GM19372 (cell line): ENCODE data around the gene NACC2.
A peak's percentile ranks its signal among the peaks of the same experiment; 100 is the strongest.
"Not testable (repeated sequence)": the region's sequence is repeated elsewhere in the genome, so short reads cannot be mapped to it uniquely, and the experiment has no call there.

ENCODE experiments used
- ATAC-seq: cut with Tn5 transposase; IDR thresholded peaks from one replicate; pipeline ENCODE4 v1.9.1; 2021; ENCODE audit warnings: mild to moderate bottlenecking, low read depth, moderate library complexity; ENCODE audit not compliant: unreplicated experiment

NACC2 gene

DNA sequence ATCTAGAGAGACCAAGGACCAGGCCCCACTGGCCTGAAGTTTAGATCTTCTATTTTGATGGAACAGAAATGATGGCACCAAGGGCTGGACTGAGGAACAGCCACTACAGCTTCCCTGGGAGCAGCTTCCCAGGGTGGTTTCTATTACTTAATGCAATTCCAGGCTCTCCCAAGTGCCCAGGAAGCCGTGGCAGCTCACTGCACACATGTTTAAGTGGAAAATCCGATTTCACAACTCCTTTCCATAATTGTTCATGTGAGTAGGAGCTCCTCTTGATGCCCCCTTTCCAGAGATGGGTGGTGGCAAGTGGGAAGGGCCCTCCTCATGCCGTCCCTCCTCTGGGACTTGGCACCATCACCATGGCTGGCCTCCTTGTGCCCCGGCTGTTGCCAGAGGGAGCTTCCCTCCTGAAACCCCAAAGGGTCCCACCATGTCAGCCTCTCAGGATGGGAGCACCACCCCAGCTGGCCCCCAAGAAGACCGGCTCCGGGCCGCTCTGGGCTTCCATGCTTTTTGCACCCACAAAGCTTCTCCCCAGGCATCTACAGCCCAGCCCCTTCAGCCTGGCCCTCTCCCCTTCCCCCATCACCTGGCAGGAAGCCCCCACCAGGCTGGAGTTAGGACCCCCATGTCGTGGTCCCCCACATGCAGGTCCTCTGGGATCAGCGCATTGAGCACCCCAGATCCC lies 124.8 kb downstream of the NACC2 start:
- ATAC-seq, result no peak

DNA sequence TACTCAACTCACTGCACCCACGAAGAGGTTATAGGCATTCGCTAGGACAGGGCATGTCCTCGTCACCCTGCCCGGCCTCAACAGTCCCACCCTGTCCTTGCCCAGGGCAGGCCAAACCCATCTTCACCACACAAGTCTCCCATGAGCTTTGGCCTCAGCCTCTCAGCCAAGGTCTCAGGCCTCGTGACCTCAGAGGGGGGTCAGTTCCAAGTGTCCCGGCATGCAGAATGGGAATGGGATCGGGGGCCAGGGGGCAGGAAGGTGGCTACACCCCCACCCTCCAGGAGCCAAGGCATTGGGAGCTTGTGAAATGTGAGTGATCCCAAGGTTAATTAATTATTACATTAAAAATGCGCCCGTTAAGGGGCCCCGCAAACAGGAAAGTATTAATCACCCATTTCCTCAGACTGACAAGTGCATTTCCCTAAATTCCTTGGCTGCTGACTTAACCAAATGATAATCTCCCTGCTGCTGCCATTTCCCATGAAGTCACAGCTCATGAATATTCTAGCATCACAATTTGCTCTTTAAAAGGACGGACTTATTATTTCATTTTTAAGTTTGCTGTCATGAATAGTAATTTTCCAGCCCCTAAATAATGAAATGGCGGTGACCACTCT lies 125.9 kb downstream of the NACC2 start:
- ATAC-seq, result no peak

DNA sequence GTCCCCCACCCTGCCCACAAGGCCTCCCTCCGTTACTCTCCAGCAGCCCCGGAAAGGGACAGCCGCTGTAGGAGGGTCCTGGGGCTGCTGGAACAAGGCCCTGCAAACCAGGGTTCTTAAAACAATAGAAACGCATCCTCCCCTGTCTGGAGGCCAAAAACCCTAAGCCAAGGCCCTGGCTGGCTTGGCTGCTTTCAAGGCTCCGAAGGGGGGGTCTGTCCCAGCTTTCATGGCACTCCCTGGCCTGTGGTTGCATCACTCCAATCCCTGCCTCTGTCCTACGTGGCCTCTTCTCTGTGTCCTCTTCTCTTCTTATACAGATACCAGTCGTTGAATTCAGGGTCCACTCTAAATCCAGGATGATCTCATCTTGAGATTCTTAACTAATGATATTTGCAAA lies 126.5 kb downstream of the NACC2 start:
- ATAC-seq, result no peak

DNA sequence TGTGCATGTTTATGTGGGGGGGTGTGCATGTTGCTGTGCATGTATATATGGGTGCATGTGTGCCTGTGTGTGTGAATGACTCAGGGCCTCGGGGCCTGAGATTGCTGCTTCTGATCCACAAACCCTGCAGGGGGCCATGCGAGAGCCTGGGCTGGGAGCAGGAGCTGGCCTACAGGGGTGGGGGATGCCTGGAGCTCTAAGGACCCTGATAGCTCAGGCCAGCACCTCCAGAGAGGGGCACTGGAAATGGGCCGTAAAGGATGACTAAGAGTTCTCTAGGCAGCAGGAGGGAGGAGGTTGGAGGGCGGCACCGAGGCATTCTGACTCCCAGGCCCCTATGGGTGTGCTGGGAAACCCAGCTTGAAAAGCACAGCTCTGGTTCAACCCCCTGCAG lies 127.0 kb downstream of the NACC2 start:
- no peak for ATAC-seq

DNA sequence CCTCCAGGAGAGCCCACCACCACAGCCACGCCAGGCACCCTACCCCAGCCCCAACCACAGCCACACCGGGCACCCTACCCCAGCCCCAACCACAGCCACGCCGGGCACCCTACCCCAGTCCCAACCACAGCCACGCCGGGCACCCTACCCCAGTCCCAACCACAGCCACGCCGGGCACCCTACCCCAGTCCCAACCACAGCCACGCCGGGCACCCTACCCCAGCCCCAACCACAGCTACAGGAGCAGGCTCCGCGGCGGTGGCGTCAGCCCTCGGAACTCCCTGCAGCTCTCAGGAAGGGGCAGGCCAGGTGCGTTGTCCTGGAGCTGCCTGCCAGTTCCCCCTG lies 128.2 kb downstream of the NACC2 start:
- not testable (repeated sequence) for ATAC-seq

DNA sequence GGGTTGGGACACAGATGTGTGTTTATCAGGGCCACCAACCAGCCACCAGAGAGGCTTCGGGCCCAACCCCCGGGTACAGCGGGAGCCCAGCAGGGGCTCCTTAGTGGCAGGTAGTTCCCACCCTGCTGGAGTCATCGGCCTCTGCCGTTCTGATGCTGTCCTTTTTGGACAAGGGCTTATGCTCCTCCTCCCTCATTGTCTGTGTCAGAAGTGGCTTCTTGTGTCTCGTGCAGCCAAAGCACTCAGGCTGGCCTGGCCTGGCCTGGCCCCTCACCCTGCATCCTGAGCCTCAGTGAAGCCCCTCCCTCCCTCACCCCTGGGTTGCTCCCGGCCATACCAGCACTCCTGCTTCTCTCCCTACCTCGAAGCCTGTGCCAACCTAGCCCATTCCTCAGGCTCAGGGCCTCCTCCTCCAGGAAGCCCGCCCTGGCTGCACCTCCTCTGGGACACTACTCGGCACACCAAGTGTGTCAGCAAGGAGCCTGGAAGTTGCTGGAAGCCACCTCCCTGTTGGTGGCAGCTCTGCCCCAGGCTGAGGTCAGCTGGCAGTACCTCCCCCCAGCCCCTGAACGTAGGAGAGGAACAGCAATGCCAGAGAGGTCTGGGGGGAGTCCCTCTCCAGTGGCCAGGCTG lies 129.8 kb downstream of the NACC2 start:
- no peak for ATAC-seq

DNA sequence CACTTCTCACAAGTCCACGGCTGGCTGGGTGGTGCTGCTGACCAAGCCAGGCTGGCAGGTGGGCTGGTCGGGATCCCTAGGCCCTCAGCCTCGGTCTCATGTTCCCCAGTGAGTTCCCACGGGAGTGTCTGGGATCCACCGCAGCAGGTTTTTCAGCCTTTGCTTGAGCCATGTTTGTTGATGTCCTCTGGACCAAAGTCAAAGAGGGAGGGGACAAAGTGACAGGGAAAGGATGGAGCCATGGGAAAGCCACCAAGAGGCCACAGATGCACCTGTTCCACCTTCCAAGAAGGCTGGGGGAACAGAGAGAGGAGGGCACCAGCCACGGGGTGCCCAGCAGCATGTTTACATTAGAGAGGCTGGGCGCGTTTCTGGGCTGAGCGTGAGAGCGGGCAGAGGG lies 131.2 kb downstream of the NACC2 start:
- ATAC-seq, result no peak

DNA sequence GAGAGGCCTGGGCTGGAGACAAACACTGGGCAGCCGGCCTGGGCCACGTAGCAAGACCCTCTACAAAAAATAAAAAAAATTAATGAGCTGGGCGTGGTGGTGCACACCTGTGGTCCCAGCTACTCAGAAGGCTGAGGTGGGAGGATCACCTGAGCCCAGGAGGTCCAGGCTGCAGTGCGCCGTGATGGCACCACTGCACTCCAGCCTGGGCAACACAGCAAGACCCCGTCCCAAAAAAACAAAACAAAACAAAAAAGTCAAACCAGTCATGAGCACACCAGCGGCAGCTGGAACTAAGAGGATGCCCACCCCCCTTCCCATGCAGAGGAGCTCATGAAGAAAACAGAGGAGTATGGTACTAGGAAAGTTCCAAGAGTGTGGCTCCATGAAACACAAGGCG lies 131.8 kb downstream of the NACC2 start:
- ATAC-seq, result no peak

DNA sequence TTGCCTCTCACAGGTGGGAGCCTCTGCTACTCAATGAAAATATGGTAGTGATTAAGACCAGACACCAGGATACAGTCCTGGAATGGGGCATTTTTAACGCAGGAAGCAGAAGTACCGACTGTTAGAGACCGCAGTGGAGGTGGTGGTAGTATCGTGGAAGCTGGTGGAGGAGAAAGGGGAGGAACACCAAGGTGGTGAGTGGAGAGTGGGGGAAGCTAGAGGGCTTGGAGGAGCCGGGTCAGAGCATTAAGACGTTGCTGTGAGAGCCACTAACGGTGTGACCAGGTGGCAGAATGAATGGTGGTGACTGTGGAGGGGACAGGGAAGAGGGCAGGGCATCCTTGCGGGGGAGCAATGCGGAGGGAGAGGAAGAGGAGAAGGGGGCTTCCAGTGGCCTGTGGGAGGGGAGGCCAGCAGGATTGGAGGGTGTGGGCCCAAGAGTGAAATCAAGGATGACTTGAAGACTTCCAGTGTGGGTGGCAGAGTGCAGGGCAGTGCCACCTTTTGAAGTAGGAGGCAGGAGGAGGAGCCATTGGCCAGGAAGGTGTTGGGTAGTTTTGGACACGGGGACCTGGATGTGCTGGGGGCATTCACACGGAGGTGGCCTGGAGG lies 132.3 kb downstream of the NACC2 start:
- no peak for ATAC-seq

DNA sequence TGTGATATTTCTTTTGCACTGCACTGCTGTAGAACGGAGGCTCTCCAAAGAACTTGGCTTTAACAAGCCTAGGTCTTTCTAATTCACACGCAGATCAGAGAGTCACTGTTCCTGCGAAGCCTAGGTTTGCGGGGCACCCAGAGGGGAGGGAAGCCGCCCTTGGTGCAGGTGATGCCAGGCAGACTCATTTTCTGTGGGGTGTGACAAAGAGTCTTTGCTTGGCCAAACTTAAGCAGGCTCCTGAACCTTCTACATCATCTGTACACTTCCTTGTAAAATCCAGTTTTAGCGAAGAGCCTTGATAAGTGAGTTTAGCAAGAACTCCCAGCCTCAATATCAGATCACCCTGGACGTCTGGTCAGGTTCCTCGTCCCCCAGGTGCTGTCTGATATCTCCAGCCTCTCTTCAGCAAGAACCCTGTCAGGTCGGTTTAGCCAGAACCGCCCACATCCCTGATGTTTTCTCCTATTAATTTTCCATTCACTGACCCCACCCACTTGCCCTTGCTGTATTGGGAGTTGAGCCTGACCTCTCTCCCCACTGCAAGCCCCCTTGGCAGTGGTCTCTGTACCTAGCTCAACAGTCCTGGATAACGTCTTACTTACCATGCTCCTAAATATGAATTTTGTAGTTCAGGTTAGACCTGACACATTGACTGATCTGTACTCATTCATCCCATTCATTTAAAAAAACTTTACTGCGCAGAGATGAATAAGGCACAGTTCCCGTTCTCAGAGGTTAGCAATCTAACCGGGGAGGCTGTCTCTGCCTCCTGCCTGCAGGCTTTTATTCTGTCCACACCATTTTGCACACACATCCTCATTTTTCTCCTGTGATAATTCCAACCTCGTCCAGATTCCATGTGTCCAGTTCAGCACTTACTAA lies 133.0 kb downstream of the NACC2 start:
- ATAC-seq, result no peak

DNA sequence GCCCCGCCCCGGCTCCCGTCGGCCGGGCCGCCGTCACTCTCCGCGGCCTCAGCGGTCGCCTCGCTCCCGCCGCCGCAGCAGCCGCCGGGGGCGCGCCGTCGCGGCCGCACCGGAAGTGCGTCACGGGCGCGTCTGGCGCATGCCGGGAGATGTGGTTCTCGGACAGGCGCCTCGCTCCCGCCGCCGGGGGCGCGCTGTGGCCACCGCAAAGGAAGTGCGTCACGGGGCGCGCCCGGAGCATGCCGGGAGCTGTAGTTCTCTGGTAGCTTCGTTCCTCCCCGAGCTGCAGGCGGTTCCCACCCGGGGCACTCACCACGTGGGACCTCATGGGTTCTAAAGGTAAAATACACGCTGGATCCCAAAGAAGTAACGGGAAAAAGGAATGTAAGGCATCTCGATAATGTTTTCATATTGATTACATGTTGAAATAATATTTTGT lies 133.8 kb downstream of the NACC2 start, which contains the start of gene UBAC1:
Gene UBAC1 (minus strand): TSS at position 97 of the 439 bp plus-strand sequence. CDS start 211 bp downstream, outside the sequence.
- peak; percentile 89 for ATAC-seq

DNA sequence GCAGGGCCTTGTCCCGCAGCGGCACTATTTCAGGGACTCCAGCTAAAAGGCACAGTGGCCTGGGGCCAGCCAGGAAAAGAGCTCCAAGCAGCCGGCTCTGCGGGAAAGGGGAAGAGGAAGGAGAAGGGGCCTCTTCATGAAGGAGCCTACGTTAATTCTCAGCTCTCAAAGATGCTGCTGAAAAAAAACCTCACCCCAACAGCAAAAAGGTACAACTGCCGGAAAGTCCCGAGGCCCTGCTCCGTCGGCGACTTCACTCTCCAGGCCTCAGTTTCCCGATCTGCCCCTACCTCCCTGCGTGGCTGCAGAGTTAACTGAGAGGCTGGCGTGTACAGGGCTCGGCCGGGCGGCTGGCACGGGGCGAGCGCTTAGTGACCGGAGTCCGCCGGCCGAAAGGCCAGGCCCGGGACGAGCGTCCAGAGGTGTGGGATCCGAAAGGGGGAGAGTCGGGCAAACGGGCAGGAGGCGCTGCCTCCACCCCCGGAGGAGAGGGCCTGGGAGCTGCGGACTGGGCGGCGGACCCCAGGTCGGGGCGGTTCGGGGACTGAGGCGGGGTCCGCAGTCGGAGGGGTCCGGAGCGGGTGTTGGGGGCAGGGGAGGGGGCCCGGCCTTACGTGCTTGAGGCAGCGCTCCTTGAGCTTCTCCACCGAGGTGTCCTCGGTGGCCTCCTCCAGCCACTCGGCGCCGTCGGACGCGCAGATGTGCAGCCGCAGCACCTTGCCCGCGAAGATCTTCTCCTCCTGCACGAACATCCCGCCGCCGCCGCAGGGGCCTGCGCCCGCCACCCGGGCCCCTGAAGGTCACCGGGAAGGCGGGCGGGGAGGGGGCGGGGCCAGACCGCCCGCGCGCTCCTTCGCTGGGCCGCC lies 134.4 kb downstream of the NACC2 start:
- peak; percentile 16 for ATAC-seq

DNA sequence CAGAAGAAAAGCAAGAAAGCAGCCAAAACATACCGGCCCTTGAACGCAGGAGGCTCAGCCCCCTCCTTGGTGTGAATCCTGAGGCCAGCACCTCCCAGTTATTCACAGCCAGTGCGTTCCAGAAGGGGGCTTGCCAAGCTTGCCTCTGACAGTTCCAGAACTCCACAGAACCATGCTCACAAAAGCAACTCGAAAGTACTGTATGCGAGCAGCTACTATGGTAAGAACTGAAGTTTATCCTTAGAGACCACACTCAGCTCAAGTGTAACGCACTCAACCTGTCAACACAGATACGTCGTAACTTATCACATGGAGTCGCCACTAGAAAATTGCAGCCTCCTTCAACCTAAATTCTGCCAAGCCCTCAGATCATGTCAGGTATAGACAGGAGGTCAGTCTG lies 135.3 kb downstream of the NACC2 start:
- ATAC-seq, result no peak

DNA sequence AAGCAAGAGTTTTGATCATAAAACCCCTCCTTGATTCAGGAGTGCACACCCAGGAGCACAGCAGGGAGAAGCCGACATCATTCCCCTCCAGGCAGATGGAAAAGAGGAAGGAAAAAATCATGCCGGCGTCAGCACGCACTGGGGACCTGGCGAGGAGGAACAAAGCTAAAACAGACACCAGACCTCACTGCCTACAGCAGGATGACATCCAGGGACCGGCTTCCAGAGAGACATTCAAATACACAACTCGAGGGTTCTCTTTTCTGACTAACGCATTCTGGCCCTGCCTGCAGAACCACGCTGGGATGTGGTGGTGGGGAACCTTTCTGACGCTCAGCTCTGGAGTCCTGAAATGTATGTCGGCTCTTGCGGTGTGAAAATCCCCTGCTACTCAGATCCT lies 136.6 kb downstream of the NACC2 start:
- ATAC-seq, result no peak

DNA sequence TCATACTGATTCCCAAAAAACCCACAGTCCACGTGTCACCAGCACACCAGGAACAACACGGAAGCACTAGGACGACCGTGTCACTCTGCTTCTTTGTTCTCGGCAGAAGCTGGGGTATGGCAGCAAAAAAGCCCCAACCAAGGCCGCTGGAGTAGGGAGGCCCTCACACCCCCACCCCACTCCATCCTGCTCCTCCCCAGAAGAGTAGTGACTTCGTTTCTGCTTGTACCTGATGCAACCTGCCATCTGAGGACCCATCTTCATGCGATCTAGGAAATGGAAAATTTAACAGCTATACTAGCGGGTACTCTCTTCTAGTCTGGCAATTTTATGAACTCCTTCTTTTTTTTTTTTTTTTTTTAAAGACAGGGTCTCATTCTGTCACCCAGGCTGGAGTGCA lies 137.7 kb downstream of the NACC2 start:
- ATAC-seq, result no peak

DNA sequence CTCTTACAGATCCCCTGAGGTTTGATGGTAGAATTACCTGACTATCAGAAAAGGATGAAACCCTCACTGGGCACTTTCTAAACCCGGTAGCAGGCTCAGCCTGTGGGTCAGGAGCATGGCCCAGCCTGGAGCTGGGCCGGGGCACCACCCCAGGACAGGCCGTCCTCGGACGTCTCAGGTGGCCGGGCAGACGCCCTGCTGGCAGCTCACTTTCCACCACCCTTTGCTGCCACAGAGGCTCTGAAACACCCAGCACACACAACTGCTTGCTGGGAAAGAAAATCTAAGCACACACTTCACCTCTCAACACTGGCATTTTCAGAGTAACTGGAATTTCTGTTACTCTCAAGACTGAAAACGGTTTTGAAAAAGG lies 138.3 kb downstream of the NACC2 start:
- no peak for ATAC-seq
